ENCODE results near the gene RNF215.

Gene RNF215

DNA sequence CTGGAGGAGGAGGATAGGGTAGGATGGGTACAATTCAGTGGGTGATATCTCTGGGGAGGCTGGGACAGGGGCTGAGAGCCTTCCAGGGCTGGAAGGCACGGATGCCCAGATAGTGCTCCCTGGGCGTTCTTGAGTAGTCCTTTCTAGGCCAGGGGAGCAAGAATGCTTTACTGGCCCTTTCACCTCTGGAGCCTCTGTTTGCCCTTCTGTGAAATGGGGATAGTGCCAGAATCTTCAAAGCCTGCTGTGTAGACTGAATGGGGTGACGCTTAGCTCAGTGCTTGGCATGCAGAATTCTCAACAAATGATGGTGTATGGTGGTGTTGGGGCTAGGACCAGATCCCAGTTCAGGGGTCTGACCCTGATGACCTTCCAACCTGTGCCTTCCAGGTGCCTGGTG, 46.0 kb upstream of the RNF215 start:
- H3K27ac ChIP-seq = no peak overlapping the region
- peaks cover 11% of the 10 kb centered on the region for H3K27me3 ChIP-seq
- no peak overlapping the region for H3K4me3 ChIP-seq (ENCODE audit: low read depth in 1 of 2, low read length in 1 of 2)
- H3K36me3 ChIP-seq = no peaks in the 10 kb centered on the region
- peaks cover 3% of the 10 kb centered on the region for H3K9me3 ChIP-seq
- peaks cover 3 to 5% of the 10 kb centered on the region in 2 experiments for H3K4me1 ChIP-seq (ENCODE audit: control insufficient read depth in 1 of 2, insufficient read depth in 1 of 2, low read depth in 1 of 2, low read length in 1 of 2)
- TF ChIP-seq, protein P1, sequence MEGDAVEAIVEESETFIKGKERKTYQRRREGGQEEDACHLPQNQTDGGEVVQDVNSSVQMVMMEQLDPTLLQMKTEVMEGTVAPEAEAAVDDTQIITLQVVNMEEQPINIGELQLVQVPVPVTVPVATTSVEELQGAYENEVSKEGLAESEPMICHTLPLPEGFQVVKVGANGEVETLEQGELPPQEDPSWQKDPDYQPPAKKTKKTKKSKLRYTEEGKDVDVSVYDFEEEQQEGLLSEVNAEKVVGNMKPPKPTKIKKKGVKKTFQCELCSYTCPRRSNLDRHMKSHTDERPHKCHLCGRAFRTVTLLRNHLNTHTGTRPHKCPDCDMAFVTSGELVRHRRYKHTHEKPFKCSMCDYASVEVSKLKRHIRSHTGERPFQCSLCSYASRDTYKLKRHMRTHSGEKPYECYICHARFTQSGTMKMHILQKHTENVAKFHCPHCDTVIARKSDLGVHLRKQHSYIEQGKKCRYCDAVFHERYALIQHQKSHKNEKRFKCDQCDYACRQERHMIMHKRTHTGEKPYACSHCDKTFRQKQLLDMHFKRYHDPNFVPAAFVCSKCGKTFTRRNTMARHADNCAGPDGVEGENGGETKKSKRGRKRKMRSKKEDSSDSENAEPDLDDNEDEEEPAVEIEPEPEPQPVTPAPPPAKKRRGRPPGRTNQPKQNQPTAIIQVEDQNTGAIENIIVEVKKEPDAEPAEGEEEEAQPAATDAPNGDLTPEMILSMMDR (IDR thresholded peaks at IDR 0.05) = no peak

DNA sequence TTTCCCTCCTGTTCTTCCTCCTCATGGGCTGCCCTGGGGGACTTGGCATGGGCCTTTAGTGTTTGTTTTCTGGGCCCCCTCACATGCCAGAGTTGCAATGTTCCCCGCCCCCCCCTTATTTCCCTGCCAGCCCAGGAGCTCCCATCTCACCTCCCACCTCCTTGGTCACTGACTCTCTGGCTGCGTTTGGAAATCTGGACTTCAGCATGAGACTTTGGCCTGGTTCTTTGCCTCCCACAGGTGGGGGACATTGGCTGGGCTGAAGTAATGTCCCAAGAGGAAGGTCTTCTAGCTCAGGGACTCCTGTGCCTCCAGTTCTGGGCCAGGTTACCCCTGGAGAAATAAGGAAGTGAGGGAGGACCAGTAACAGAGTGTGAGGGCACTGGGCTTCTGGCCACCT, 45.3 kb upstream of the RNF215 start:
- H3K27ac ChIP-seq = no peak overlapping the region
- H3K4me1 ChIP-seq (ENCODE audit: control insufficient read depth in 1 of 2, insufficient read depth in 1 of 2, low read depth in 1 of 2, low read length in 1 of 2) = peaks cover 3 to 5% of the 10 kb centered on the region in 2 experiments
- no peak overlapping the region for H3K4me3 ChIP-seq (ENCODE audit: low read depth in 1 of 2, low read length in 1 of 2)
- TF ChIP-seq, protein P1 (IDR thresholded peaks at IDR 0.05) = no peak
- peaks cover 3% of the 10 kb centered on the region for H3K9me3 ChIP-seq
- H3K36me3 ChIP-seq = no peaks in the 10 kb centered on the region
- peaks cover 4% of the 10 kb centered on the region for H3K27me3 ChIP-seq

DNA sequence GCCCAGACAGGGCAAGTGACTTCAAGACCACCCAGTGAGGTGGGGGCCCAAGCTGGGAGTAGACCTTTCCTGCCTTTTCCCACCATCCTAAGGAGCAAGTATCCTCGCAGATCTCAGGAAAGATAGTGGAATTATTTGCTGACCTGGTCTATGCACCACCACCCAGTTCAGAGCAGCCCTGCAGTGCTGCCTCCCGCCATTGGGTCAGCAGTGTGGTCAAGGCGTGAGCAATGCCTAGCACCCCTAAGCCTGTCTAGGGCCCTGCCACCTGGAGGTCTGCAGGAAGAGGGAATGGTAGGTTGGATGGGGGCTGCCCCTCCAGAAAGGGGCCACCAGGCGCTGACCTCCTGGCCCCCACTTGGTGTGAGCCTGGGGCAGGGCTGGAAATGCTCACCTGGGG, 44.9 kb upstream of the RNF215 start:
- TF ChIP-seq, protein P1 (IDR thresholded peaks at IDR 0.05) = no peak
- Histone ChIP-seq H3K27ac (no peak overlapping the region), H3K9me3 (peaks cover 3% of the 10 kb centered on the region), H3K36me3 (no peaks in the 10 kb centered on the region), H3K4me3 (ENCODE audit: low read depth in 1 of 2, low read length in 1 of 2) (no peak overlapping the region), H3K27me3 (peaks cover under 1% of the 10 kb centered on the region), H3K4me1 (ENCODE audit: control insufficient read depth in 1 of 2, insufficient read depth in 1 of 2, low read depth in 1 of 2, low read length in 1 of 2) (peaks cover 3 to 5% of the 10 kb centered on the region in 2 experiments)

DNA sequence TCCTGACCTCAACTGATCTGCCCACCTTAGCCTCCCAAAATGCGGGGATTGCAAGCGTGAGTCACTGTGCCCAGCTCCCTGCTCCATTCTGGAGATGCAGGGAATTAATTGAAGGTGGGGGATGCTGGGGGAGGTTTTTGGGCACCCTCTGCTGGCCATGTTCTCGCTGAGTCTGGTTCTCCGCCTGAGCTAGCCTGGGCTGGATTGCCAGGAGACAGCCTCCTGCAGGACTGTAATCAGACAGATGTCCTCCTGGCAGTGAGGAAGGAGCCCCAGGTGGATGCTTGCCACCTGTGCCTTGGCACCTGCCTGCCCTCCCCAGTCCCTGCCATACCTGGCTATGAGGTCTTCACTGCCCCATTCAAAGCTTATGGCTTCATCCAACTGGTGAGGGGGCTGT, 43.7 kb upstream of the RNF215 start:
- H3K27ac ChIP-seq = no peak overlapping the region
- TF ChIP-seq, protein P1 (IDR thresholded peaks at IDR 0.05) = no peak
- H3K27me3 ChIP-seq = no peaks in the 10 kb centered on the region
- H3K9me3 ChIP-seq = peaks cover 3% of the 10 kb centered on the region
- no peaks in the 10 kb centered on the region for H3K36me3 ChIP-seq
- H3K4me1 ChIP-seq (ENCODE audit: control insufficient read depth in 1 of 2, insufficient read depth in 1 of 2, low read depth in 1 of 2, low read length in 1 of 2) = peaks cover 10 to 12% of the 10 kb centered on the region in 2 experiments
- H3K4me3 ChIP-seq (ENCODE audit: low read depth in 1 of 2, low read length in 1 of 2) = no peak overlapping the region

DNA sequence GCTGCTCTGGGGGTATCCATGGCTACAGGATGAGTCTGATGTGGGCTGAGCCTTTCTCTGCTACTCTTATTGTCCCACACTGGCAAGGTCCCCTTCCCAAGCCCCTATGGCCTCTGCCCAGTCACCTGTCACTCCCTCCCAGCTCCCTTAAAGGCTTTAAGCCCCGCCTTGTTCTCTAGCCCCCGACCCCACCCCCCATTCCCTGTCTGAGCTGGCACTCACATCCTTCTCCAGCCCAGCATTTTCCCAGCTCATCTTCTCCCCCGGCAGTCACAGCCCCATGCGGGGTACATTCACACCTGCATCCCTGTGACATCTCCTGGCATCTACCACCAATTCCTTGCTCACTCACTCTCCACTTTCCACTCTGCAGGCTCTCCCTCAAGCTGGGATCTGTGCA, 42.7 kb upstream of the RNF215 start:
- no peak overlapping the region for H3K27ac ChIP-seq
- no peak overlapping the region for H3K4me3 ChIP-seq (ENCODE audit: low read depth in 1 of 2, low read length in 1 of 2)
- TF ChIP-seq, protein P1 (IDR thresholded peaks at IDR 0.05) = no peak
- H3K4me1 ChIP-seq (ENCODE audit: control insufficient read depth in 1 of 2, insufficient read depth in 1 of 2, low read depth in 1 of 2, low read length in 1 of 2) = peaks cover 17 to 18% of the 10 kb centered on the region in 2 experiments
- no peaks in the 10 kb centered on the region for H3K9me3 ChIP-seq
- H3K27me3 ChIP-seq = no peaks in the 10 kb centered on the region
- H3K36me3 ChIP-seq = no peaks in the 10 kb centered on the region

DNA sequence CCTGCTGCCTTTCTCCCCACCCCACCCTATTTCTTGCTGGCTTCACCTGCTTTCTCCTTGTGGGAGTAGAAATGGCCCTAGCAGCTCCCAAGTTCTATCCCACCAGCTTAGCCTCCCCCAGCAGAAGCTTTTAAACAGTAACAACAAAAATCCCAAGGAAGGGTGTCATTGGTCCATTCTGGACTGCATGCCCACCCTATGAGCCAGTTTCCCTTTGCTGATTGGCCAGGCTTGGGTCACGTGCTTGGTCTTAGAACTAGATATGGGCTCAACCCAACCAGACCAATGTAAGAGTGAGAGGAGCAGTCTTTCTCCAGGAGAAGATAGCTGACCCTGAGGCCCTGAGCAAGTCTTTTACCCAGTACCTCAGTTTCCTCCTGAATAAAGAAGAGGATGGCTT, 40.7 kb upstream of the RNF215 start:
- no peaks in the 10 kb centered on the region for H3K27me3 ChIP-seq
- H3K27ac ChIP-seq = no peak overlapping the region
- H3K36me3 ChIP-seq = no peaks in the 10 kb centered on the region
- H3K4me3 ChIP-seq (ENCODE audit: low read depth in 1 of 2, low read length in 1 of 2) = no peak overlapping the region
- H3K9me3 ChIP-seq = no peaks in the 10 kb centered on the region
- TF ChIP-seq, protein P1 (IDR thresholded peaks at IDR 0.05) = no peak
- peaks cover 35% of the 10 kb centered on the region in 2 experiments for H3K4me1 ChIP-seq (ENCODE audit: control insufficient read depth in 1 of 2, insufficient read depth in 1 of 2, low read depth in 1 of 2, low read length in 1 of 2)
